ENCODE measurements around the gene BNC2.
"Not testable (repeated sequence)": the region's sequence is repeated elsewhere in the genome, so short reads cannot be mapped to it uniquely, and the experiment has no call there.

The BNC2 gene

DNA sequence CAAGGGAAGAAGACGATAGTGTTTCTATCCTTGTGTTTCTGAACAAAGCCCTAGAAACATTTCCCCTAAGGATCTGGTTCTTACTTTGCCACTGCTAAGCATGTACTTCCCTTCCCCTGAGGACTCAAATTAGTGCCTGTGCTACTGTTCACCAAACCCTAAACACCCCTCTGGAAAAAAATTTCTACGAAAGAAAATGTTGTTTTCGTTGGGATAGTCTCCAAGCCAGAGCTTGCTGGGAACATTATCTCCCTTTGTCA lies 294.6 kb downstream of the BNC2 start:
- no peak for DNase-seq

DNA sequence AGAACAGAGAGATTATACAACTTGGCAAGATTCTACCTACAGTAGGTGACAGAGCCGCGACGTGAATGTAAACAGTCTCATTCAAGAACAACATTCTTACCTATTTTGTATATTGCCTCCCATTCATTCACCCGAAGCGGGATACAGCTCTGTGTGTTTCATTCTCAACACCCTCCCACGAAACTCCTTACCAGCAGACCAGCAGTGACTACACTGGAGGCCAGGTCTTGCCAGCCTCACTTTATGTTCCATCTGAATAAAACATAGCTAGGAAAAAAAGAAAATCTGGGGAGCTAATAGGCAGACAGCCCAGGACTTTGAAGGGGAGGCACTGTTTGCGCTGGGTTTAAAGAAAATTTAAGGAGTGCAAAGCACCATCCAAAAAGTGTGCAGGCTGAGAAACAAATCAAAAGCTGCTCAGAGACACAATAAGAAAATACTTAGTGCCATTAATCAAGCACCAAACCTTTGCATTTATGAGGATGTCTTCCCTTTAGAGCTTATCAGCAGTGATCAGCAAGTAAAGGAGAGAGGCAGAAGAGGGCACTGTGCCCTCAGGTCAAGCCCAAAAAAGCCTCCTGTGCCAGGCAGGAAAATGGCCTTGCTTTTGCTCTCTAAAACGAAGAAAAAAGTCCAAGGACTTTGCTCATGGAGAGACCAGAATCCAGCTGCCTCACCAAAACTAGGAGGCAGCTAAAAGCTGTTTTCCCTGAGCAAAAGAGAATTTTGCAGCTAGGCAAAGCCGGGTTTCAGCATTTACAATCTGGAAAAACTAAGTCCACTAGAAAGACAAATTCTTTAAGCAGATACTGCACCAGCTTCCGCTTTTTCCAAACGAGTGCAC lies 295.1 kb downstream of the BNC2 start:
- no peak for DNase-seq

DNA sequence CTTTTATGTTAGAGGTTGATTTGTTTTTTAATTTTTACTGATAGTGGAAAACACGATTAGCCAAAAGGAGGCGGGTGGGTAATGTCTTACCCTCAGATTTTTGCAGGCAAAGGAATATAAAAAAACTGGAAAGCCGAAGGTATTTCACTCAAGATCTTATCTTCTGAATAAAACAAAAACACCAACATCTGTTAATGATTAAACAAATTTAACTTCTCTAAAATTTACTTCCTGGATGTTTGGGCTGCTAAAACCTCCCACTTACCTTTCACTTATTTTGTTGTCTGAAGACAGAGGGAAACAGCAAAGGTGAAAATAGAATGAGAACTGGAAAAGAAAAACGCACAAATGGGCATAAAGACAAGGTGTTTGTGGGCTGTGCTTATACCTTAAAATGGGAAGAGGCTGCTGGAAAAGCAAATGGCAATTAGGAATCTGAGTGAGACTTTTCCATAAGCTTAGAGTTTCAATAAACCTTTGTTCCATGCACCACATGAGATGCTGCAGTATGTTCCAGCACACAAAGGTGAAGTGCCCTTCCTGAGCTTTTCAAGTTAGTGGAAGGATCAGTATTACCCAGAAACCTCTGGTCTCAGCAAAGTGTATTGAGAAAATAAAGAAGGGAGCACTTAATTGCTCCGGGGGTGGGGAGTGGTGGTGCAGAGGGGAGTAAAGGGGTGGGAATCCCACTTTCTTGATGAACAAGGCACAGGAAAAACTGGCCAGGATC lies 298.3 kb downstream of the BNC2 start:
- DNase-seq, result no peak

DNA sequence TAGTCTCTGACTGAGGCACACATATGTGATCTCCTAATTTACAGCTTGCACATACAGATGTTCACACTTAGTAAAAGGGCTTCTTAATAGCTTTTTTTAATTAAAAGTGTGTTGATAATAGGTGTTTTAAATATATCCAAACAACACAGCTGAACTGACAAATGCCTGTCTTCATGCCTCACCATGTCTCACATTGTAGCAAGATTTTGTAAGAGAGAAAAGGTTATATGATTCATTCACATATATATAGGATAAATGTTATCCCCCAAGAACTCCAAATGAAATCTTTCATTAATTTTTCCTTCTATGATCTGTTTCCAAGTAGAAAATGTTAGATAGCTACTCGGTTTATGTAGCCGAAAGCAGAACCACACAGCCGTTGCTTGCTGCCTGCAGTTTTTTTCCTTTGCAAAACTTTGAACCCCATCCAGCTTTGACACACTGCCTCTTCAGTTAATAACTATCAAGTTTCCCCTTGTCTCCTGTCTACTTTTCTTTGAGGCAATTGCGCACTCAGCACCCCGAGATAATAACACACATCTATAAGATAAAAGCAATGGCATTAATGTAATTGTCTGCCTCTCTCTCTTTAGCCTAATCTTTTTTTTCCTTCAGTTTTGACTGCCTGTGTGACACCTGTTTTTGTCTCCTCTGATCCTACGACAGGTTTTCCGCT lies 299.2 kb downstream of the BNC2 start:
- no peak for DNase-seq

DNA sequence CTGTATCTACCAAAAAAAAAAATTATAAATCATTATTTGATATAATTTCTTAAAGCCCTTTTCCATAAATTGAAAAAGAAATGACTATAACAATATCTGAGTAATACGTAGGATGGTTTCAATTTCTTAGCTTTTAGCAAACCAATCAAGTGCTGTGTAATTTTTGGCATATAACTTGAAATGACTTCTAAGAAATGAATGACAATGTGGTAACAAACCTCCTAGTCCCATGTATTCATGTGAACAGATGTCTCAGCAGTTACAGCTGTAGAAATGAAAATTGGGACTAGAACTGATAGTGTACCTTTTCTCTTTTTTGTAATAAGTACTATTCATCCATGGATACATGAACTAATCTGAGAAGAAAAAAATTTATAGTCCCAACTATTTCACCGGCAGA lies 307.0 kb downstream of the BNC2 start:
- DNase-seq, result no peak

DNA sequence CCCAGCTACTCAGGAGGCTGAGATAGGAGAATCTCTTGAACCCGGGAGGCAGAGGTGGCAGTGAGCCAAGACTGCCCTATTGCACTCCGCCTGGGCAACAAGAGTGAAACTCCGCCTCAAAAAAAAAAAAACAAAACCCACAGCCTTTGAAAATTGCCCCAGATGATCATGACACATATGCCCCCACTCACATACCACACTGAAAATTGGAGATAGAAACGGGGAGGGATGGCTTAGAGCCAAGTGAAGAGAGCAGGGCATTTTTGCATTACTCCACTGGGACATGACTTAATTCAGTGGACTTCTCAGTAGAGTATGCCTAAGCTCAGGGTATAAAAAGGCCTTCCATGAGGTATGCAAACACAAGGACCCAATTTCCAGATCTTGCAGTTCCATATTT lies 309.3 kb downstream of the BNC2 start:
- DNase-seq, result no peak

DNA sequence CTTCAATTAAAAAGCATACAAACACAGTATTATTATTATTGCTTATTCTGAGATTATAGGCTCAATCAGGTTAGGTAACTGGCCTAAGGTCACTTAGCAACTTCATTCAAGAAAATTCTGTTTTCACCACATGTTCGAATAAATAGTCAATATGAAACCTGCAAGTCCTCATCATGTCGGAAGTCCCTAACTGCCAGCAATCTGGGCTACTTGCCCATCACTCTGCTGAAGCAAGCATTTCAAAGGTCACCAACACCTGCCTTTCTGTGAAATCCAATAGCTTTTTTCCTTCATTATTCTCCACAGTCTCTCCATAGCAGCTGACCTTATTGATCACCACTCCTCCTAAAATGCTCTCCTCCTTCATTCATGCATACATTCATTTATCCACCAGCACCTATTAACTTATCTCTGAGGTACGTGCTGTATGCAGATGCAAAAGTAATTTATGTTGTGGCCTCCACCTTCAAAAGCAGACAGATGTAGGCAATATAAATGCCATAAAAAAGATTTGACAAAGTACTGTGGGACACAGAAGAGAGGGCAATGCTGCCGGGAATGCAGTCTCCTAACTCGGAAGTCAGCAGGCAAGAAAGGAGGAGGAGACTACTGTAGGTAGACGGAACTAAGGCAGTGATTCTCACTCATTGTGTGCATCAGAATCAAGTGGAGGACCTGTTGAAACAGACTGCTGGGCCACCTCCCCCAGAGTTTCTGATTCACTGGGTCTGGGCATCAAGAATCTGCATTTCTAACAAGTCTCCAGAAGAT lies 310.9 kb downstream of the BNC2 start:
- no peak for DNase-seq

DNA sequence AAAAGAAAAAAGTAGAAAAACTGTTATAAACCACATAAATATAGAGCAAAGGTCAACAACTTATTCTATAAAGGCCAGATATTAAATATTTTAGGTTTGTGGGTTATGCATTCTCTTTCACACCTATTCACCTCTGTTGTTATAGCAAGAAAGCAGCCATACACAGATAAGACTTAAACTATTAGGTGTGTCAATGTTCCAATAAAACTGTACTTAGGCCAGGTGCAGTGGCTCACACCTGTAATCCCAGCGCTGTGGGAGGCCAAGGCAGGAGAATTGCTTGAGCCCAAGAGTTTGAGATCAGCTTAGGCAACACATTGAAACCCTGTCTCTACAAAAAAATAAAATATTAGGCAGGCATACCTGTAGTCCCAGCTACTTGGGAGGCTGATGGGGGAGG lies 314.7 kb downstream of the BNC2 start:
- no peak for DNase-seq

DNA sequence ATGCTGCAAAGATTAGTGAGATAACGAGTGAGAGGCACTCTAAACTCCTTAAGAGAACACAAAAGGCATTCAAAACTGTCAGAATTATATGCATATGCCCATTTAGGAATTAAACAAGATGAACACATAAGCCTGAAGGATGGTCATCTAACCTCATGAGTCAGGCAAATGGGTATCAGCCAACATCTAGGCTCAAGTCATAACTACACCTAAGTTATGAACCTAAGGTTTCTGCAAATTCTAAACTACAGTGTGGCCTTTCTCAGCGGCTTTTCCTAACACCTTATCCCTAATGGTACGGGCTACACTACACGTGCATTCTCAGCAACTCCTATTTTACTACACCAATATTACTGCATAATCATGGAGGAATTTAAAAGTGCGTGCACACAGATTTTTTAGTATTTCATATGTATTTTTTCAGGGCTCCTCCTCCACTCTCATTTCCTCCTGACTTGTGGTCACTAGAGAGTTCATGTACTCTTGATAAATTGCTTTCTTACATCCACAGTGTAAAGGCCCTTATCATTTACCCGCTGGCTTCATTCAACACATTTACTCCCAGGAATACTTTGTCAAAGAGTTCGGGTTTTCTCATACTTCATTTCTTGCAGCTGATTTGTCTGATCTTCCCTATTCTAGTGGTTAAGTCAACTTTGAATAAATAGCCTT lies 316.5 kb downstream of the BNC2 start:
- DNase-seq, result no peak

DNA sequence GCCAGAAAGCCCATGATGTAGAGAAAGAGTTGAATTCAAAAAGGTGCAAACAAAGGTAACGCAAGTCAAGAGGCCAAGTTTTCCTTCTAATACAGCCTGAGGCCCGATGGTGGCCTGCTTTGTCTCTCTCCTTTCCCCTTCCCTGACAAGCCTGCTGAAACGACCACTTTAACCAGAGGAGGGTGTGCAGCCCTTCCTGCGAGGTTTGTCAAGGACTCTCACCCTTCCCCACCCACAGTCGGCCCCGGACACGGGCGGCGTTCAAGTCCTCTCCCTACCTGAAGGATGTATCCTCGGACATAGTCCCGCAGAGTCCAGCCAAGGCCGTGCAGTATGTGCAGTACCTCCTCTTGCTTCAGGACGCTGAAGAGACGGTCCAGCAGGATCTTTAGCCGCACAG lies 318.2 kb downstream of the BNC2 start:
- no peak for DNase-seq

DNA sequence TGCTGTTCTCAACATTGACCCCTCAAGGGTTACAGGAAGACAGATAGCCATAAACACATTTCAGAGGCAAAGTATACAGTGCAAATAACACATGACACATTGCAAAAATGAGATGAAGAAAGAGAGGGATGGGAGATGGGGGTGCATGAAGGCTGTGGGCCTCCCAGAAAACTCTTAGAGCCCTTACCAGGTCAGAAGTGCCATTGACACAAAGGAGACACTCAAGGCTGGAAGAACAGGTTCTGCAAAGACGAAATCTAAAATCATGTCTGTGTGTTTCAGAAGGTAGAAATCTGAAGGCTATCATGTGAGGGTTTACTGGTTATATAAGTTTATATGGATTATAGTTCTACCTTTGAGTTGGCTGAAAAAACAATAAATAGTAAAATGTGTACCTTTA lies 318.8 kb downstream of the BNC2 start:
- no peak for DNase-seq

DNA sequence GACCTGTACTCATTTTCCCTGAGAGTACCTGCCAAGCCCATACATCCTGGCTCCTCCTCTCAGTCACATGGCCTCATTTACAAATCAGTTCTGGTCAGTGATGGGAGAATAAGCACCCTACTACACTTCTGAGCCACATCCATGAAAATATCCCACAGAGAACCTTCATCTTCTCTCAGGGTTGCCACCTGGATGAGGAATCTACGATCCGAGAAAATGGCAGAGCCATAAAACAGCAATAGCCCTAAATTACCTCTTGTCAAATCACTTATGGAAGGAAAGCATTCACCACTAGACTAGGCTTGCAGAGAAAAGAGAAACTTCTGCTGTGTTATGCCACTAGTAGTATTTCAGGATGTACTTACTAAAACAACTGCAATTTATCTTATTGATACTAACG lies 324.8 kb downstream of the BNC2 start:
- no peak for DNase-seq

DNA sequence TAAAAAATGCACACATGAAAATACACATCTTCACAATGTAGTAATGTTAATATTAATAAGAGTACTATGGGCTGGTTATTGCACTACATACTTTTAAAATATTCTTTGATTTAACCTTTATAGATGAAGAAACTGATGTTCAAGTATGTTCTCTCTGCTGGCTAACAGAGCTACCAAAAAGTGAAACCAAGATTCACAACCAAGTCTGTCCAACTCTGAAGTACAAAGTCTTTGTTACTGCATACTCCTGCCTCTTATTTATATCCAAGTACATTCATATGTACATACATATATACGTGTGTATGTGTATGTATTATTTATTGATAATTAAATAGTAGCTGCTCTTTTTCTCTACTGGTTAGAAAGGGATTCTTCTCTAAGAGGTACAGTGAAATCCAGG lies 325.6 kb downstream of the BNC2 start:
- DNase-seq, result no peak

DNA sequence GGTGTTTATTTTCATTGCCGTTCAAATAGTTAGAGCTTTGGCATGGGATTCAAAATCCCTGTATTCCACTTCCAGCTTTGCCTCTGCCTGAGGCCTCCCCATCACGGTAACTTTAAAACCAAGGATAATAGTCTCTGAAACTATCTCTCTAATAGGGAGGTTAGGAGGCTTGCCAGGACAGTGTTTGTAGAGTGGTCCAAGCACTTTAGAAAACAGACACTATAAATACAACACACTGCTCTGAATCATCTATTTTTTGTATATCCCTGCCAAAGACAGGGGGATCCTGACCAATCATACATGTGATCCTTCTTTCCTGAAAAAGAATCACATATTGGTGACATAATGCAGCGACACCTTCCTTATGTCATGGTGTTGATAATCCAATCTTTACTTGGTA lies 326.8 kb downstream of the BNC2 start:
- no peak for DNase-seq

DNA sequence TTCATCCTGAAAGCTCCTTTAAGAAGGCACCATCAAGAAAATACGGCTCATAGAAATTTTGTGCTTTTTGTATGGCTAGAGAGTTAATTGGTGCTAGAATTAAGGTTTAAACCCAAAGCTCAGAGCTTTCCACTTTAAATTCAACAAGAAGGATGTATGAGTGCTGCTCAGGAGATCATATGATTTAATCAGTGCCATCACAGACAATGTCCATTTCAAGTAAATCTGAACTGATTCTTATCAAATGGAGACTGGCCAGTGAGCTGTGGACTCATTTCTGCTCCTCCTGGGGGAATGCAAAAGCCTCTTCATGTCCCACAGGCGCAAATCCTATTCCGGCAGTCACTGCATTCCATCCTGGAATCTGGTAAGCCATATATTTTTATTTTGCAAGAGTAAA lies 327.2 kb downstream of the BNC2 start:
- DNase-seq, result no peak

DNA sequence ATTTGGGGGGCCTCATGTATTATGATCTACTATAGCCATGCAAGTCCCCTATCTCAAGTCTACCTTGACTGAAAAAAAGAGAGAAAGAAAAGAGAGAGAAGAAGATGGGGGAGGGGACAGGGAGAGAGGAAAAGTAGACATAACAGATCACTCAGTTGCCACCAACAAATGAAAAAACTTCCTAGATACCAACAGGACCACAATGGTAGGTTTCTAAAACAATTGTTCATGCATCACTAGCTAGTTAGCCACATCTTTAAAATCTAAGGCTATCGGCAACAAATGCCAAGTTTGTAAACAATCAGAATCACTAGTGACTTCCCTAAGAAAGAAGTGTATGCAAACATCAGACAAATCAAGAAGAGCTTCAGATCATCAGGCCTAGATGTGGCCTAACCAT lies 328.2 kb downstream of the BNC2 start:
- no peak for DNase-seq

DNA sequence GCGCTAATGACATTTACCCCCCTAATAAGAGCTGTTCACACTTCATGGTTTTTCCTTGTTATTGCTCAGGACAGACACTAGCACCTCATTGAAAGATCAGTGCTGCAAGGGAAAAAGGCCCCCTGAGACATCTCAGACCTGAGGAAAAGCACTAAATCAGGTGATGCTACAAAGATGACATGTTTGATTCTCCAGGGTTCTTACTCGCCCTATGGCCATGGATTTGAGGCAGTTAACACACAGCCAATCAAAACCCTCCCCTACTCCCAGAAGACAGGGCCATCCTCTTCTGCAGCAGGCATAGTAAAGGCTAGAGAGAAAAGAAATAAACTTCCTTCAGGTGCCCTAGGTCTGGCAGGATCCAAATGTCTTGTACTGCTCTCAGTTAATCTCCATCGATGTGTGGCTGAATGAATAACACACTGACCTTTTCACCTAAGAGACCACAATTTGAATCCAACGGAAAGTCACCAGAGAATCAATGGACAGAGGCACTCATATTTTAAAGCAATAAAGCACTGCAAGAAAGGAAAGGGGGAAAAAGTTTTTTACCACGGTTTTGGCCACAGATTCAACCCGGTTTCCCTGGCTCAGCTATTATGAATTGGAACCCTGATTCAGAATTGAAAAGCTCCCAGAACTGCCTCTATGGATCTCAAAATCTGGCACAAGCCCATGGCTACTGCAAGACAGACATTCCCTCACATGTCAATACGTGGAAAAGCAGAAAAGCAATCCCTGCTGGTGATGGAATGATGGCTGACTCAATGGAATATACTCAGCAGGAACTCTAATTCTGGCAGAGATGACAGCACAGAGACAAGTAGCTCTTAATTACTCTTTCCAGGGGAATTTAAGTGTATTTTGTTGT lies 329.5 kb downstream of the BNC2 start:
- DNase-seq, result no peak

DNA sequence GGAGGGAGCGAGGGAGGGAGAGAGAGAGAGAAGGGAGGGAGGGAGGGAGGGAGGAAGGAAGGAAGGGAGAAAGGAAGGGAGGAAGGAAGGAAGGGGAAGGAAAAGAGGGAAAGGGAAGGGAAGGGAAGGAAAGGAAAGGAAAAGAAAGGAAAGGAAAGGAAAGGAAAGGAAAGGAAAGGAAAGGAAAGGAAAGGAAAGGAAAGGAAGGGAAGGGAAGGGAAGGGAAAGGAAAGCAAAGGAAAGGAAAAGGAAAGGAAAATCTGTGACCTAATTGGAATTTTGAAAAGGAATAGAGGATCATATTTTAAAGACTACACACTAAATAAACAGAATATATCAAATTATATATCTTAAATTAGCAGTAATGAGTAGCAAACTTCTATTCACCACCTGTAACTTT lies 330.8 kb downstream of the BNC2 start:
- DNase-seq, result not testable (repeated sequence)

DNA sequence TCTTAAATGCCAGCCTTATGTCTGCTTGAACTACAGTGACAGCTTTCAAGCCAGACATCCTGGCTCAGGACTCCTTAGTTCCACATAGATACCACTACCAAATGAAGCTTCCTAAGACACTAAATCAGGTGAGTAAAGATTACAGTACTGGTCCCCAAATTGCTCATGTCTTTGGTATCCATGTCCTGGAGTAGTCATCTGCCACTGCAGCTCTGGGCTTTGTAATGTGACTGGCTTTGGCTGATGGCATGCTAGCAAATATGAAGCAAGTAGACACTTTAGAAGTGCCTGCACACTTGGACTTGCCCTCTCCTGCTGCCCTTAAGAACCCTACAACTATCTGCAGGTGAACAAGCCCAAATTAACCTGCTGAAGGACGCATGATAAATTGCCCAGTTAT lies 334.9 kb downstream of the BNC2 start:
- DNase-seq, result no peak

DNA sequence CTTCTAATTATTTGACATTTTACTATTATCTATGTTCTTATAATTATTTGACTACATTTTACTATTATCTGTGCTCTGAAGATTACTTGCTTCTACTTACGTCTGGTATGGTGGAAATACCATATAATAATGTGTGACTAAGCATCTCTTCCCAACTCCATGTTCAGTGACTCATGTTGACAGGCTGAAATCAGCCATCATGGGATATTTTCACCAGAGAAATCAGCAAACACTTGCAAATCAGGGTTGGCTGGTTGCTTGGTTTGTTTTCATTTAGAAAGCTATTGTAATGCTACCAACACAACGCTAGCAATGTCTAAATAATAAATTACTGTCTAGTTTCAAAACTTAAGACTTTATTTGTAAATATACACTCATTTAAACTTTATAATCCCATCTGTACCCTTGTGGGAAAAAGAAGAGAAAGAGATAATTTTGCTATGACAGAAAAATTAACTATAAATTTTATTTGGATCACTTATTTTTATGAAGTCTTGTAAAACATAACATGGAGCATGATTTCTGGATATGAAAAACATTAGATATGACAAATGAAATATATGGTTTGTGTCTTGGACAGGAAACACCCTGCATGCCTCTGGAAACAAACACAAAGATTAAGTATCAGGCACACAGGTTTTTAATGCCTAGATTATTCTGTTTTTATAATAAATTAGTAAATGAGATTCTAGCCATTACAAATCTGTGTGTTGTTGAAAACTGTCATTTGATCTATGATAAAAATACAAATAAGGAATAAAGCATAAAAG lies 337.6 kb downstream of the BNC2 start:
- no peak for DNase-seq

DNA sequence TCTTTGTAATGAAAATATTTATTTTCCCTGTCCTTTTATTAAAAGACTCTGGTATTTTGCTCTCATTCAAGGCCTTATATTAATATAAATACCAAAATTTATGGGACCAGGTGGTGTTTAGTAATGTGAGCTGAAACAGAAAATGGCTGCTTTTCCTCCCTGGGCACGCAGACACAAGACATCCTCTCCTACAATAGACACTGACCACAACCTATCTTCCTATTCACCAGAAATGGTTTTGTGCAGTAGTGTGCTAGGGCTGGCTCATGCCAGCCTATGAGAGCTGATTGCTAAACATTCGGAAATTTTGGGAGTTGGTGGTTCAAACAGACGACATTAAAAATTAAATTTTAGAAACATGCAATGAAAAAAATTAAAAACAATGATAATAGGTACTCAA lies 338.2 kb downstream of the BNC2 start:
- no peak for DNase-seq
